Urinary bladder (tissue), 4 donors: ENCODE data around the gene NELFA. TPM values are rescaled to one million over a fixed set of nuclear protein-coding genes. Genes with fewer than 3 reads are reported as not detected.

ENCODE experiments used
- DNase-seq: peaks from one replicate; pipeline ENCODE4 v3.0.0-alpha.2; 2015; ENCODE audit errors: extremely low spot score
- H3K27ac ChIP-seq: one replicate; pipeline ENCODE4 v1.5.1; 2013; ENCODE audit warnings: low read depth, mild to moderate bottlenecking, moderate library complexity
- H3K36me3 ChIP-seq: one replicate; pipeline ENCODE4 v1.6.1; 2013; ENCODE audit warnings: mild to moderate bottlenecking, moderate library complexity; ENCODE audit not compliant: insufficient read depth
- H3K4me1 ChIP-seq: one replicate; pipeline ENCODE4 v1.6.1; 2013; ENCODE audit warnings: mild to moderate bottlenecking, moderate library complexity; ENCODE audit not compliant: insufficient read depth
- H3K4me3 ChIP-seq: one replicate; pipeline ENCODE4 v1.5.1; 2013; ENCODE audit warnings: low read depth, low read length
- WGBS: extraction: QIAGEN DNeasy Blood & Tissue Kit; methylation state at CpG from one replicate; pipeline ENCODE4 v1.1.7; 2013; 5-methylcytosine and 5-hydroxymethylcytosine counted together
- polyA plus RNA-seq: library from polyadenylated mRNA; stranded (reverse); fragments of 200-250 nt; gene quantifications from one replicate; pipeline ENCODE4 v1.2.3, GENCODE V29; 2013
- small RNA-seq: library from RNA; depleted of rRNA; stranded (forward); fragments of <200 nt; gene quantifications from one replicate; pipeline ENCODE3, GENCODE V24; 2014
- total RNA-seq: library from RNA; depleted of rRNA; stranded (reverse); fragments of >200 nt; gene quantifications from one replicate; pipeline ENCODE4 v1.2.3, GENCODE V29; 2014
- donor health status: healthy with polysubstance abuse.
- donor health status: healthy.

Gene NELFA
- total and polyA plus RNA-seq, 2 donors, result 17.4 to 26.9 TPM

DNA sequence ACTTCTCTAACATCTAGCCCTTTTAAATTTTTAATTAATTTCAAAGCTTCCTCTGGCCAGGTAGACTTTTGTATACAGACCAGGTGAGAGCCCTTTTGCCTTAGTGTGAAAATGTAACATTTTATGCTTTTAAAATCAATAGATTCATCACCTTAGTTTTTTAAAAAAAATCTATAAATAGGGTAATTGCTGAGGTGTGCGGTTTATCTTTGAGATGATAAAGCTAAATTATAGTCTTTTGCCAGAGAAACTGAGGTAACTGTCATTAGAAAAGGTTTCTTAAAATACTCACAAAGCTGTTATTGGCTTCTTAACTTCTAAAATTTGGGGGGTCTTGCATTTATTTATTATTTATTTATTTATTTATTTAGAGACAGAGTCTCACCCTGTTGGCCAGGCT is 62.9 kb downstream of the NELFA start:
- Histone ChIP-seq H3K36me3 (no peaks in the 10 kb centered on the region), H3K27ac (no peak overlapping the region), H3K4me1 (no peaks in the 10 kb centered on the region), H3K4me3 (no peak overlapping the region)
- 100% methylated on average over 1 of the region's 1 CpG for WGBS
- no peak for DNase-seq

DNA sequence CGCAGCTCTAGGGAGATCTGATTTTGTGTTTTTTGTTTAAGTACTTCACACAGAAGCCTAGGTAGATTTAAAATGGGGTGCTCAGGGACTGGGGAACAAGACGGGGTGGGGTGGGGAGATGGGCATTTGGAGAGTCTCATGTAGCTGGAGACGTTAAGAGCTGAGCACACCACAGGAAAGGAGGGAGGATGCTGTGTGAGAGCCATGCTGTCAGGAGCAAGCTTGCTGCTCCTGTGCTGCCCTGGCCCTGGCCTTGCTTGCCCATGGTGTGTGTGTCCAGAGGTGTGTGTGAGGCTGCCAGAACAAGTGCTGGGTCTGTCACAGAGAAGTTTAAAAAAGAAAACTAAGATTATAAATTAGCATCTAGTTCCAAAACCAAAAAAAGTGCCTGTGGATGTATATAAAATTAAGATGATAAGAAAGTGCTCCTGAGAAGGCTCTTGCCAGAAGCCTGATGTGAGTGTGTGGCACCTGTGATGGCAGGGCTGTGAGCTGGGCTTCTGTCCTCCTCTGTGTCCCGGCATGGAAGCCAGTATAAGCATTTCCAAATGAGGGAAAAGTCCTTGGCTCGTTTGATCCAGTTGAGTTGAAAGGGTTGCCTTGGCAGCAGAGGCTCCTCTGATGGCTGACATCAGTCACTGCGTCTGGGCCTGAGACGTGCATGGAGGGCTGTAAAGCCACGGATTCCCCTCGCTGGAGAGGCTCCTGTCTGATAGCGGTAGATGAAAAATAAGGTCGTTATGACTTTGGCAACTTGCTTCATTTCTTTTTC is 63.5 kb downstream of the NELFA start:
- H3K4me1 ChIP-seq, result no peaks in the 10 kb centered on the region
- H3K27ac ChIP-seq, result no peak overlapping the region
- 74% methylated on average over 11 of the region's 11 CpGs for WGBS
- H3K4me3 ChIP-seq, result no peak overlapping the region
- no peak for DNase-seq
- no peaks in the 10 kb centered on the region for H3K36me3 ChIP-seq

DNA sequence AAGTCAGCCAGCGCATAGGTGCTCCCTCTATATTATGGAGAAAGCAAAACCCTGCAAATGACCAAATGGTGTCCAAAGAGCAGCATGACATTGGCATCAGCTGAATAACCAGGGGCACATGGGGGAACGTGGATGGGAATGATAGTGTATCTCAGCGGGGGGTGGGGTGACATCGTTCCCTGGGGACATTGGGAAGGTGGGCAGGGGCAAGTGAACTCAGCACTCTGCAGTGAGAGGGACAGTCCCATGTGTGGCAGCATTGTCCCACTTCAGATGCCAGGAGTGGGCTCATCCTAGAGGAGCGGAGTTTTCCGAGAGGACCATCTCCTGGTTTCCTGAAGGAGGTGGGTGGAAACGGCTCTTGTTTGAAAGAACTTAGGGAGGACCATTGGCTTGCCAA is 64.8 kb downstream of the NELFA start:
- Histone ChIP-seq H3K4me1 (no peaks in the 10 kb centered on the region), H3K4me3 (no peak overlapping the region), H3K36me3 (no peaks in the 10 kb centered on the region), H3K27ac (no peak overlapping the region)
- WGBS, result 96% methylated on average over 7 of the region's 7 CpGs
- no peak for DNase-seq

DNA sequence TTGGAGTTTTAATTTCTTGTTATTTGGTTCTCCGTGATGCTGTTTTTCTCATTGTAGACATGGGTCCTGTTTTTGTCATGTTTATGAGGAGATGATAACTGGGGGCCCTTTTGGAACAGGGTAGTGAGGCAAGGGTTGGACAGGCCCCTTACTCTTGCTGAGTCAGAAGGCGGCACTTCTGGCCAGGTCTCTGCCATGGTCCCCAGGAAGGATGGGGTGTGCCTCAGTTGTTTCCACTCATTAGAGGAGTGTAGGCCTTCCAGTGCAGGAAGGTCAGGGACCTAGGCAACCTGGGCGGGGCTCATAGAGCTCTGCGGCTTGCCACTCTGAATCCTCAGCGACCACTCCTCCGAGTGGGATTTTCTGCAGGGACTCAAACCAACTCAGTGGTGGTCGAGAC is 68.2 kb downstream of the NELFA start:
- Histone ChIP-seq H3K36me3 (no peaks in the 10 kb centered on the region), H3K4me3 (no peak overlapping the region), H3K27ac (no peak overlapping the region), H3K4me1 (no peaks in the 10 kb centered on the region)
- no peak for DNase-seq
- whole genome bisulfite sequencing, result 94% methylated on average over 7 of the region's 7 CpGs

DNA sequence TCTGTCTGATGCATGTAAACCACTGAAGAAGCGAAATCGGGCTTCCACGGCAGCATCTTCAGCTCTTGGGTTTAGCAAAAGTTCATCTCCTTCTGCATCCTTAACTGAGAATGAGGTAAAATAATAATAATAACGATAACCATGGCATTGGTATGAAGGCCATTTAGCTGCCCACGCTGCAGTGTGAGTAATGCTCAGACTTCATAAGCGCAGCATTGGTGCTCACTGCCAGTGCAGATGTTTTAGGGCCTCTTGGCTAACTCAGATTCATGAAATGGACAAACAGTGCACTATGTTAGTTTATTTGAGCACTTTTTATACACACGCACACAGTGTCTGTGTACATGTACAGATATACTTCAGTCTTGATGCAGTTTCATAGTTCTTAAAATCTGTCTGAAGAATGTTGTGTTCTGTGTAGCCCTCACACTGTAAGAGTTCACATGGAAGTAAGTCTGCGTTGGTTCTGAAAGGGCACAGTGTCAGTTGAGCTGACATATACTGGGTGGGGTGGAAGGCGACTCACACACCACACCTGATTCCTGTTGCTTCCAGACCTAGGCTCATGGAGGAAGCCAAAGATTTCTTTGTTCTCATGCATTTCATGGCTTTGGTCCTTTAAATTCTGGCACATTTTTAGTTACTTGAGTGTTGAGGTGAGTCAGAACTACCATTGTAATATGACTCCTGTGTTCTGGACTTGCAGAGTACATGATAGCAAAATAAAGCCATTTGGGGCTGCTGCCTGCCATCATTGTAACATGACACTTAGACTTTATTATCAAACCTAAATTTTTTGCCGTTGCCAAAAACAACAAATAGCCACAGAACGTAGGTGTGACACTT is 68.9 kb downstream of the NELFA start:
- 75% methylated on average over 11 of the region's 11 CpGs for WGBS
- Histone ChIP-seq H3K27ac (no peak overlapping the region), H3K4me3 (no peak overlapping the region), H3K36me3 (peaks cover 2% of the 10 kb centered on the region), H3K4me1 (no peaks in the 10 kb centered on the region)
- peak; percentile 2 for DNase-seq

DNA sequence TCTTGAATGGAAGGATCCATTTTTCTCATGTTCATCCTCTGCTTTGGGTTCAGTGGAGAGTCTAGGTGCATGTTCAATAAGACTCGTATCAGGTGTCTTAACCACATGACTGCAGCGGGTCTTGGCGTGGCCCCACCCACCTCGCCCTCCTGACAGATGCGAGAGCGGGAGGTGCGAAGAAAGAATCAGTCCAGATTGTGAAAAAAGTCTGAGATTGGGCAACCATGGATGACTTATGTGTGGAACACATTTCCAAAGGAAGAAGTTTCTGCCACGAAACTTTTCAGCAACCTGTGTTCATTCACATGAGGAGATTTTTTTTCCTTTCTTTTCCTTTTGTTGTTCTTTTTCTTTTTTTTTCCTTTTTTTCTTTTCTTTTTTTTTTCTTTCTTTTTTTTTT is 70.7 kb downstream of the NELFA start:
- WGBS, result 98% methylated on average over 8 of the region's 8 CpGs
- no peak overlapping the region for H3K27ac ChIP-seq
- H3K4me1 ChIP-seq, result no peaks in the 10 kb centered on the region
- H3K4me3 ChIP-seq, result no peak overlapping the region
- peaks cover 2% of the 10 kb centered on the region for H3K36me3 ChIP-seq
- no peak for DNase-seq

DNA sequence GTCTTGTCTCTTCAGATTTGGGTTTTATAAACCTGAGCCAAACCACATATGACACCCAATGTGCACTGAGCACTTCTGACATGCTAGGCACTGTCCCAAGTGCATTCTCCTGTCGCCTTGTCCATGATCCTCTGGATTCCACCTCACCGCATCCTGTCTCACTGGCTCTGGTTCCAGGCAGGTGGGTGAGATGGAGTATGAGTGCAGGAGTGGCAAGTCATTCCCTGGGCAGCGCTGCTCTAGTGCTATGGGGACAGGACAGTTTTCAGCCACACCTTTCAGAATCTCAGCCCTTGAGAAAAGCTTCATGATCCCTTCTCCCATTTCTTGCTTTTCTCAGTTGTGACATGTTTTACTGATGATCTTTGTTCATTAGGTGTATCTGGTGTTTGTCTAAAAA is 71.2 kb downstream of the NELFA start:
- H3K4me1 ChIP-seq, result no peaks in the 10 kb centered on the region
- no peak overlapping the region for H3K27ac ChIP-seq
- WGBS, result 96% methylated on average over 3 of the region's 3 CpGs
- no peak overlapping the region for H3K4me3 ChIP-seq
- H3K36me3 ChIP-seq, result peaks cover 2% of the 10 kb centered on the region
- DNase-seq, result no peak

DNA sequence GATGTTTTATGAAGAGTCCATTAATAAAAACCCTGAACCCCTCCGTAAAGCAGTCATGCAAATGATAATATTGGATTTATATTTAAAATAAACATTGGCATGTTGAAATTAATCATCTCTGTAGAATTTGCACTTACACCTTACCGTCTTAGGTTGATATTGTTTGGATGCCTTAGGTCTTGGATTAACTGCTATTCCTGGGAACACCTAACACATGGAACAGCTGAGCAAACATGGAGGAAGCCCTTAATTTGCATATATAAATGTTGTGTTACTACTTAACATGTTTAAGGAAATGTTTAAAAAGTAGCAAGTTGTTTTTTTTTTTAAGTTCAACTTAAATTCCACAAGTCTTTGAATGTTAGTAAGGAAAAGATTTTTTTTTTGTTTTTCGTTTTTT is 75.1 kb downstream of the NELFA start:
- Histone ChIP-seq H3K4me3 (no peak overlapping the region), H3K4me1 (no peaks in the 10 kb centered on the region), H3K27ac (no peak overlapping the region), H3K36me3 (peaks cover 2% of the 10 kb centered on the region)
- no peak for DNase-seq
- WGBS, result 93% methylated on average over 3 of the region's 3 CpGs

DNA sequence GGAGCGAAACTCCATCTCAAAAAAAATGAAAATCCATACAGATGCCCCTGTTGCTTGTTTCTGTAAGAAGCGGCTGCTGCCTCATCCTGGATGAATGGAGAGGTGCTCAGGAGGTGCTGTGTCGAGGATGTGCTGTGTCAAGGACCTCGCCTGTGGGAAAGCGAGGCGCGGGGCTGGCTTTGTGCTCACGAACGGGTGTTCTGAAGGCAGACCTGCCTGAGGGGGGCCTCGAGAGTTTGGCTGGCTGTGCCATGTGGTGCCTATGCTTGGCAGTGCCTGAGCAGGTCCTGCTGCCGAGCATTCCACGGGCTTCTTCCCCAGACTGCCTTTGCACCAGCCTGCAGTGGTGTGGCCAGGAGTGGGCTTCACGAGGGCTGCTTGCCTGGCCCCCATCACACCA is 76.0 kb downstream of the NELFA start:
- DNase-seq, result no peak
- H3K36me3 ChIP-seq, result peaks cover 2% of the 10 kb centered on the region
- H3K27ac ChIP-seq, result no peak overlapping the region
- no peak overlapping the region for H3K4me3 ChIP-seq
- WGBS, result 95% methylated on average over 13 of the region's 13 CpGs
- no peaks in the 10 kb centered on the region for H3K4me1 ChIP-seq

Small RNA genes within 50 kb of the gene (small RNA-seq; reads per million reads assigned to genes)
- gene SCARNA22, result 132 reads per million, percentile 97 among the genes with 10 or more reads in this experiment

Other genes starting within 250 kb of the NELFA start
- gene FGFR3, start 215.7 kb downstream of the NELFA start, total RNA-seq, result 26.5 TPM
- 12.3 TPM for gene FGFR3, start 215.7 kb downstream of the NELFA start, polyA plus RNA-seq
- 19.0 TPM for gene LETM1, start 152.8 kb downstream of the NELFA start, total RNA-seq
- gene LETM1, start 152.8 kb downstream of the NELFA start, polyA plus RNA-seq, result 15.6 TPM
- 60.5 TPM for gene NSD2, start 137.6 kb downstream of the NELFA start, total RNA-seq
- 13.8 TPM for gene NSD2, start 137.6 kb downstream of the NELFA start, polyA plus RNA-seq
- 0.16 TPM for gene NAT8L, start 50.4 kb upstream of the NELFA start, total RNA-seq
- gene NAT8L, start 50.4 kb upstream of the NELFA start, polyA plus RNA-seq, result 0.82 TPM
- gene HAUS3, start 233.1 kb upstream of the NELFA start, total RNA-seq, result 26.6 TPM
- gene HAUS3, start 233.1 kb upstream of the NELFA start, polyA plus RNA-seq, result 8.1 TPM
- 3.1 TPM for gene POLN, start 233.1 kb upstream of the NELFA start, total RNA-seq
- gene POLN, start 233.1 kb upstream of the NELFA start, polyA plus RNA-seq, result 1.0 TPM